Esophagus squamous epithelium (tissue), 5 donors: Measurements from ENCODE around the gene P2RX2. TPM values are rescaled to one million over a fixed set of nuclear protein-coding genes. Genes with fewer than 3 reads are reported as not detected.

ENCODE experiments used
- DNase-seq: peaks from one replicate; lab custom pipeline; 2025; lab: John Stamatoyannopoulos, UW
- H3K27ac ChIP-seq, 4 donors: fragments of 200-600 bp; sonication (generic); one replicate each; pipeline ENCODE4 v1.5.1; 2016 to 2019; ENCODE audit warnings: mild to moderate bottlenecking in 1 of 4
- H3K27me3 ChIP-seq, 4 donors: fragments of 200-600 bp; sonication (generic); 1 replicate in 3 of 4; 2 replicates in 1 of 4; pipeline versions ENCODE4 v1.5.1 to v1.6.0; 2017 to 2021; ENCODE audit warnings: antibody characterized with exemption in 1 of 4
- H3K36me3 ChIP-seq, 3 donors: fragments of 200-600 bp; sonication (generic); one replicate each; pipeline ENCODE4 v1.5.1; 2016 to 2019
- H3K4me1 ChIP-seq, 3 donors: fragments of 200-600 bp; sonication (generic); one replicate each; pipeline ENCODE4 v1.5.1; 2017 to 2019
- H3K4me3 ChIP-seq, 4 donors: fragments of 200-600 bp; sonication (generic); 1 replicate in 3 of 4; 2 replicates in 1 of 4; pipeline ENCODE4 v1.5.1; 2016 to 2019; ENCODE audit warnings: mild to moderate bottlenecking in 2 of 4, moderate library complexity in 1 of 4
- H3K9me3 ChIP-seq, 3 donors: fragments of 200-600 bp; sonication (generic); one replicate each; pipeline ENCODE4 v1.5.1; 2016 to 2019
- CTCF ChIP-seq, 6 experiments: fragments of 450-650 bp in 4 of 6; fragments of 200-600 bp in 2 of 6; sonication (generic) in 2 of 6; IDR thresholded peaks; one replicate each; pipeline ENCODE4 v1.5.1; 2016 to 2019; ENCODE audit warnings: antibody characterized with exemption in 6 of 6, mild to moderate bottlenecking in 4 of 6, moderate library complexity in 4 of 6
- POLR2A ChIP-seq, 4 donors: fragments of 450-650 bp; IDR thresholded peaks; one replicate each; pipeline ENCODE4 v1.6.1; 2017; ENCODE audit warnings: antibody characterized with exemption in 4 of 4, mild to moderate bottlenecking in 4 of 4, moderate library complexity in 3 of 4
- WGBS, 2 donors: methylation state at CpG; one replicate each; pipeline ENCODE4 v1.1.5; 2018; 5-methylcytosine and 5-hydroxymethylcytosine counted together
- intact Hi-C: fragments of 100-400 bp; cut with DNase I; formaldehyde crosslinking; loops from one replicate; pipeline ENCODE4 v1.15.0; 2022
- total RNA-seq, 4 donors: library from RNA; depleted of rRNA; stranded (reverse); fragments of >200 nt; gene quantifications; one replicate each; pipeline ENCODE4 v1.1.0, GENCODE V29; 2016
- donor health status: DM: yes; HTN: yes; CAD: no.

The P2RX2 gene
- total RNA-seq, 4 donors from 2014 or later, result 0.35 to 8.0 TPM; not detected in 2

GRCh38 chr12:132608231-132609171, 10.1 kb upstream of the P2RX2 start:
- Histone ChIP-seq H3K4me3 (no peak overlapping the region), H3K4me1 (peaks cover 0 to 20% (median 6%) of the 10 kb centered on the region in 3 donors), H3K27ac (peak overlapping the region in 2 of 4 donors; percentile 6 to 9), H3K27me3 (peaks cover 0 to 88% (median 3%) of the 10 kb centered on the region in 4 donors), H3K36me3 (no peaks in the 10 kb centered on the region), H3K9me3 (peaks cover 0 to 3% (median 0%) of the 10 kb centered on the region in 3 donors)
- 56 to 58% methylated on average over 17 to 19 of the region's 25 CpGs for WGBS, 2 donors
- no peak for TF ChIP-seq POLR2A (IDR thresholded peaks at IDR 0.05)
- no peak for TF ChIP-seq CTCF (IDR thresholded peaks at IDR 0.05)
- intact Hi-C loops, result no loop called here
- no peak for DNase-seq

- peaks cover 0 to 20% (median 6%) of the 10 kb centered on the region in 3 donors for H3K4me1 ChIP-seq
- 32 to 41% methylated on average over 4 to 9 of the region's 35 CpGs for WGBS, 2 donors
- peaks cover 0 to 74% (median 1%) of the 10 kb centered on the region in 4 donors for H3K27me3 ChIP-seq
- H3K36me3 ChIP-seq, result no peaks in the 10 kb centered on the region
- intact Hi-C loops, result loop anchor here (5.0 kb wide), 1 partner anchor 193 kb away; no protein-coding TSS in a partner anchor
- no peak for TF ChIP-seq CTCF (IDR thresholded peaks at IDR 0.05)
- no peak for TF ChIP-seq POLR2A (IDR thresholded peaks at IDR 0.05)
- peaks cover 0 to 3% (median 0%) of the 10 kb centered on the region in 3 donors for H3K9me3 ChIP-seq
- no peak within 1 kb of the TSS for H3K27ac ChIP-seq
- no peak for DNase-seq
- peak within 1 kb of the TSS in 2 of 4 donors; percentile 15 to 40 for H3K4me3 ChIP-seq
These were observed 8.4 kb upstream of the P2RX2 start, which contains the start of gene LRCOL1 for GRCh38 chr12:132610051-132610759. Gene LRCOL1 (minus strand): TSS chr12:132610582. CDS start chr12:132606251, 4,331 bp downstream.

DNA sequence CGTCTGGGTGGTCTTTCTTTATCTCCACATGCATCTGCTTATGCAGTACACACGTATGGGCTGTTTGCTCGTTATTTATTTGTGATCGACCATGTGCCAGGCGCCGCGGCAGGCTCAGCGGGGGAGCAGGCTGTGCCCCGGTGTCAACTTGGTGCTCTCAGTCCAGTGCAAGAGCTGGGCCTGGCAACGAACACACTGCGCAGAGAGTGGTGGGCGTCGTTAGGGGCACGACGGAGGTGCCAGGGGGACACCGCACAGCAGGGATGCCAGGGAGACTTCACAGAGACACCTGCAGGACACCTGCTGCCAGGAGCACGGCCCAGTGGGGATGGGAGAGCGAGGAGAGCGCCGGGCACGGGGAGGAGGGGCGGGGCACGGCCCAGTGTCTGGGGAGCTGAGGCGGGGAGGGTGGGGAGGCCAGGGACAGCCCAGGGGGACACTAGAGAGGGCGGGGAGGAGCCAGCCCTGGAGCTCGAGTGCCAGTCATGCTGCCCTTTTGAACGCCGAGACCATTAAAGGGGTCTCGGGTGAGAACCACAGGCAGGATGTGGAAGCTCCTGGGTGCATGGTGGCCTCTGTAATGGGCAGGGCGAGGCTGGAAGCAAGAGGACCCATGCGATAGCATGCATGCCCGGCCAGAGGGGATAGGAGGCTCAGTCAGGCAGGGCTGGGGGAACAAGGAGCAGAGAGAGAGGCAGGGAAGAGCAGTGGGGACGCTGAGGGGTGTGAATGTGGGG, 7.5 kb upstream of the P2RX2 start:
- H3K27ac ChIP-seq, result no peak overlapping the region
- no peak for DNase-seq
- peaks cover 0 to 74% (median 6%) of the 10 kb centered on the region in 4 donors for H3K27me3 ChIP-seq
- intact Hi-C loops, result loop anchor here (5.0 kb wide), 1 partner anchor 194 kb away; no protein-coding TSS in a partner anchor
- 75 to 81% methylated on average over 10 to 22 of the region's 33 CpGs for WGBS, 2 donors
- H3K9me3 ChIP-seq, result peaks cover 0 to 4% (median 3%) of the 10 kb centered on the region in 3 donors
- H3K36me3 ChIP-seq, result no peaks in the 10 kb centered on the region
- peak overlapping the region in 2 of 4 donors; percentile 15 to 40 for H3K4me3 ChIP-seq
- TF ChIP-seq CTCF (IDR thresholded peaks at IDR 0.05) (no peak), POLR2A (IDR thresholded peaks at IDR 0.05) (no peak)
- peaks cover 0 to 20% (median 6%) of the 10 kb centered on the region in 3 donors for H3K4me1 ChIP-seq

- peaks cover 0 to 74% (median 9%) of the 10 kb centered on the region in 4 donors for H3K27me3 ChIP-seq
- 90 to 95% methylated on average over 2 to 8 of the region's 10 CpGs for WGBS, 2 donors
These were observed 7.0 kb upstream of the P2RX2 start for GRCh38 chr12:132611620-132612019.

More at GRCh38 chr12:132611620-132612019, 7.0 kb upstream of the P2RX2 start:
- Histone ChIP-seq H3K27ac (no peak overlapping the region), H3K36me3 (no peaks in the 10 kb centered on the region), H3K4me3 (no peak overlapping the region), H3K9me3 (peaks cover 0 to 10% (median 8%) of the 10 kb centered on the region in 3 donors), H3K4me1 (peaks cover 0 to 20% (median 6%) of the 10 kb centered on the region in 3 donors)
- TF ChIP-seq POLR2A (IDR thresholded peaks at IDR 0.05) (no peak), CTCF (IDR thresholded peaks at IDR 0.05) (no peak)
- intact Hi-C loops, result loop anchor here (5.0 kb wide), 1 partner anchor 194 kb away; no protein-coding TSS in a partner anchor
- DNase-seq, result no peak
